HepG2 (cell line): Measurements from ENCODE around the gene SEMA3G. TPM values are rescaled to one million over a fixed set of nuclear protein-coding genes. Genes with fewer than 3 reads are reported as not detected.

Source experiments
- ATAD3A ChIP-seq: sonication (generic); formaldehyde crosslinking; IDR thresholded peaks from 2 replicates; pipeline ENCODE4 v1.4.0; 2020; ENCODE audit warnings: missing genetic modification reagents
- ATF7-NPFF ChIP-seq: sonication (generic); formaldehyde crosslinking; IDR thresholded peaks from 2 replicates; pipeline ENCODE4 v1.8.1; 2023; ENCODE audit warnings: mild to moderate bottlenecking, low read depth, missing genetic modification reagents, moderate library complexity
- CAMTA2 ChIP-seq: sonication (generic); formaldehyde crosslinking; IDR thresholded peaks from 2 replicates; pipeline ENCODE4 v1.4.0; 2020; ENCODE audit warnings: mild to moderate bottlenecking, missing genetic modification reagents, borderline replicate concordance
- CHD4 ChIP-seq: fragments of 200-600 bp; sonication (generic); IDR thresholded peaks from 2 replicates; pipeline ENCODE4 v1.7.0; 2017; ENCODE audit warnings: mild to moderate bottlenecking, low read length, borderline replicate concordance
- KMT2A ChIP-seq: sonication (generic); formaldehyde crosslinking; IDR thresholded peaks from 2 replicates; pipeline ENCODE4 v1.4.0; 2020; ENCODE audit warnings: missing genetic modification reagents
- MEF2D ChIP-seq: sonication (generic); formaldehyde crosslinking; IDR thresholded peaks from 2 replicates; pipeline ENCODE4 v1.5.1; 2020; ENCODE audit warnings: mild to moderate bottlenecking, missing genetic modification reagents
- MLLT10 ChIP-seq: sonication (generic); formaldehyde crosslinking; IDR thresholded peaks from 2 replicates; pipeline ENCODE4 v1.4.0; 2020; ENCODE audit warnings: missing genetic modification reagents
- MTA1 ChIP-seq: sonication (generic); formaldehyde crosslinking; IDR thresholded peaks from 2 replicates; pipeline ENCODE4 v1.4.0; 2020; ENCODE audit warnings: missing genetic modification reagents, mild to moderate bottlenecking, borderline replicate concordance
- NCOA2 ChIP-seq: sonication (generic); formaldehyde crosslinking; IDR thresholded peaks from 2 replicates; pipeline ENCODE4 v1.8.0; 2022; ENCODE audit warnings: inconsistent platforms
- PAF1 ChIP-seq: IDR thresholded peaks from 2 replicates; pipeline ENCODE4 v1.6.1; 2016; ENCODE audit warnings: missing genetic modification reagents, missing compliant biosample characterization
- SMYD3 ChIP-seq: sonication (generic); formaldehyde crosslinking; IDR thresholded peaks from 2 replicates; pipeline ENCODE4 v1.8.1; 2023; ENCODE audit warnings: mild to moderate bottlenecking, missing genetic modification reagents
- SP140L ChIP-seq: sonication (generic); formaldehyde crosslinking; IDR thresholded peaks from 2 replicates; pipeline ENCODE4 v1.4.0; 2020; ENCODE audit warnings: missing genetic modification reagents, borderline replicate concordance
- SP5 ChIP-seq: IDR thresholded peaks from 2 replicates; pipeline ENCODE4 v1.6.1; 2016; ENCODE audit warnings: low read depth, borderline replicate concordance
- SPEN ChIP-seq: sonication (generic); formaldehyde crosslinking; IDR thresholded peaks from 2 replicates; pipeline ENCODE4 v1.5.1; 2020; ENCODE audit warnings: low read depth, mild to moderate bottlenecking, missing genetic modification reagents
- TCF12 ChIP-seq, 2 experiments: fragments of 450-650 bp in 1 of 2; sonication (generic) in 1 of 2; formaldehyde crosslinking in 1 of 2; IDR thresholded peaks; 2 replicates each; pipeline versions ENCODE4 v1.6.1 to v1.8.0; 2017 to 2022; ENCODE audit warnings: antibody characterized with exemption in 1 of 2, mild to moderate bottlenecking in 1 of 2, missing genetic modification reagents in 1 of 2, moderate library complexity in 1 of 2
- TEAD3 ChIP-seq: optimal IDR thresholded peaks from 2 replicates; pipeline ENCODE3; 2016; ENCODE audit warnings: borderline replicate concordance
- XRCC5 ChIP-seq: fragments of 200-400 bp; formaldehyde crosslinking; optimal IDR thresholded peaks from 2 replicates; pipeline ENCODE3; 2017; ENCODE audit warnings: mild to moderate bottlenecking, low read length
- ZNF138 ChIP-seq: sonication (generic); formaldehyde crosslinking; IDR thresholded peaks from 2 replicates; pipeline ENCODE4 v1.5.0; 2020; ENCODE audit warnings: mild to moderate bottlenecking, low read depth, missing genetic modification reagents
- ZNF274 ChIP-seq: sonication (generic); formaldehyde crosslinking; IDR thresholded peaks from 2 replicates; pipeline ENCODE4 v1.5.1; 2020; ENCODE audit warnings: mild to moderate bottlenecking, missing genetic modification reagents
- ZNF709 ChIP-seq: sonication (generic); formaldehyde crosslinking; IDR thresholded peaks from 2 replicates; pipeline ENCODE4 v1.5.0; 2020; ENCODE audit warnings: mild to moderate bottlenecking, missing genetic modification reagents
- ZNF776 ChIP-seq: sonication (generic); formaldehyde crosslinking; IDR thresholded peaks from 2 replicates; pipeline ENCODE4 v1.4.0; 2020; ENCODE audit warnings: mild to moderate bottlenecking, missing genetic modification reagents
- ZNF777 ChIP-seq: sonication (generic); formaldehyde crosslinking; IDR thresholded peaks from 2 replicates; pipeline ENCODE4 v1.4.0; 2020; ENCODE audit warnings: missing genetic modification reagents
- ZNF83 ChIP-seq: sonication (generic); formaldehyde crosslinking; IDR thresholded peaks from 2 replicates; pipeline ENCODE4 v1.4.0; 2020; ENCODE audit warnings: missing genetic modification reagents, mild to moderate bottlenecking, borderline replicate concordance
- polyA plus RNA-seq, 8 experiments: library from polyadenylated mRNA; depleted of rRNA in 3 of 8; stranded (reverse) in 7 of 8; unstranded in 1 of 8; fragments of >200 nt; fragmentation: Illumina TruSeq in 4 of 8; extraction: Trizol in 4 of 8; gene quantifications; 2 replicates each; pipeline versions ENCODE4 v1.2.1 to v1.2.3, GENCODE V29; 2011 to 2016; ENCODE audit warnings: low read depth in 4 of 8, missing spikeins in 1 of 8, mixed read lengths in 1 of 8; ENCODE audit not compliant: insufficient read depth in 1 of 8
- total RNA-seq, 5 experiments: library from RNA; depleted of rRNA; stranded (reverse); fragments of >200 nt; fragmentation: Illumina TruSeq; extraction: Trizol; gene quantifications; 2 replicates each; pipeline ENCODE4 v1.2.3, GENCODE V29; 2016; ENCODE audit warnings: low read depth in 1 of 5
- TF ChIP-seq, protein P1 (sequence below), 2 experiments: fragments of 450-650 bp in 1 of 2; sonication (generic) in 1 of 2; formaldehyde crosslinking in 1 of 2; IDR thresholded peaks; 2 replicates each; pipeline versions ENCODE4 v1.6.1 to v1.8.0; 2016 to 2022; ENCODE audit warnings: antibody characterized with exemption in 1 of 2, mild to moderate bottlenecking in 1 of 2, missing genetic modification reagents in 1 of 2

The SEMA3G gene
- total and polyA plus RNA-seq, 2 of the 13 experiments (the other 11 are each of a cell fraction or from before 2014, with no cell fraction given): 6.1 to 8.3 TPM

DNA sequence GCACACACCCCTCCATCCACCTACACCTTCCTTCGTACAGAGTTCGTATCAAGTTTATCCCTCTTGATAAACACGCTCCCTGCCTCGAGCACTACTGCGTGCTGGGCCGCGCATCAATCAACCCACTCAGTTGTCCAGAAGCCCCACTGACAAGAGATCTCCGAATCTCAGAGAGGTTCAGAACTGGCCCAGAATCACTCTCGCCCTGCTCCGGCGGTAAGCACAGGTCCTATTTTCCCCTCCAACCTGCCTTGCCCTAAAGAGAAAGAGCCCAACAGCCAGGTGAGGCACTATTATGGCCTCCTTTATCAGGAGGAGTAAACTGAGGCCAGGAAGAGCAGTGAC lies 10.0 kb upstream of the SEMA3G start (continued):
- TF ChIP-seq ATF7-NPFF (CRISPR knock-in tag) (peak; percentile 14; the same call in 1 of the 2 replicates), PAF1 (CRISPR knock-in tag) (no peak), ATAD3A (CRISPR knock-in tag) (no peak), CAMTA2 (CRISPR knock-in tag) (no peak), KMT2A (CRISPR knock-in tag) (no peak), SP5 (CRISPR knock-in tag) (no peak), SPEN (CRISPR knock-in tag) (0 out of 2 replicates have a peak, but pooled peaks have one; percentile 9), MTA1 (CRISPR knock-in tag) (no peak), ZNF776 (CRISPR knock-in tag) (0 out of 2 replicates have a peak, but pooled peaks have one; percentile 1), NCOA2 (no peak), MEF2D (CRISPR knock-in tag) (no peak), XRCC5 (no peak), TEAD3 (CRISPR knock-in tag) (peak; percentile 2), MLLT10 (CRISPR knock-in tag) (no peak), TCF12 (IDR thresholded peaks at IDR 0.05) (no peak), TCF12 (CRISPR knock-in tag; IDR thresholded peaks at IDR 0.05) (no peak), SP140L (CRISPR knock-in tag) (no peak), ZNF709 (CRISPR knock-in tag) (no peak), ZNF274 (CRISPR knock-in tag) (no peak), SMYD3 (CRISPR knock-in tag) (no peak), CHD4 (0 out of 2 replicates have a peak, but pooled peaks have one; percentile 40), ZNF777 (no peak), ZNF138 (CRISPR knock-in tag) (no peak), ZNF83 (CRISPR knock-in tag) (no peak)
- TF ChIP-seq, protein P1, sequence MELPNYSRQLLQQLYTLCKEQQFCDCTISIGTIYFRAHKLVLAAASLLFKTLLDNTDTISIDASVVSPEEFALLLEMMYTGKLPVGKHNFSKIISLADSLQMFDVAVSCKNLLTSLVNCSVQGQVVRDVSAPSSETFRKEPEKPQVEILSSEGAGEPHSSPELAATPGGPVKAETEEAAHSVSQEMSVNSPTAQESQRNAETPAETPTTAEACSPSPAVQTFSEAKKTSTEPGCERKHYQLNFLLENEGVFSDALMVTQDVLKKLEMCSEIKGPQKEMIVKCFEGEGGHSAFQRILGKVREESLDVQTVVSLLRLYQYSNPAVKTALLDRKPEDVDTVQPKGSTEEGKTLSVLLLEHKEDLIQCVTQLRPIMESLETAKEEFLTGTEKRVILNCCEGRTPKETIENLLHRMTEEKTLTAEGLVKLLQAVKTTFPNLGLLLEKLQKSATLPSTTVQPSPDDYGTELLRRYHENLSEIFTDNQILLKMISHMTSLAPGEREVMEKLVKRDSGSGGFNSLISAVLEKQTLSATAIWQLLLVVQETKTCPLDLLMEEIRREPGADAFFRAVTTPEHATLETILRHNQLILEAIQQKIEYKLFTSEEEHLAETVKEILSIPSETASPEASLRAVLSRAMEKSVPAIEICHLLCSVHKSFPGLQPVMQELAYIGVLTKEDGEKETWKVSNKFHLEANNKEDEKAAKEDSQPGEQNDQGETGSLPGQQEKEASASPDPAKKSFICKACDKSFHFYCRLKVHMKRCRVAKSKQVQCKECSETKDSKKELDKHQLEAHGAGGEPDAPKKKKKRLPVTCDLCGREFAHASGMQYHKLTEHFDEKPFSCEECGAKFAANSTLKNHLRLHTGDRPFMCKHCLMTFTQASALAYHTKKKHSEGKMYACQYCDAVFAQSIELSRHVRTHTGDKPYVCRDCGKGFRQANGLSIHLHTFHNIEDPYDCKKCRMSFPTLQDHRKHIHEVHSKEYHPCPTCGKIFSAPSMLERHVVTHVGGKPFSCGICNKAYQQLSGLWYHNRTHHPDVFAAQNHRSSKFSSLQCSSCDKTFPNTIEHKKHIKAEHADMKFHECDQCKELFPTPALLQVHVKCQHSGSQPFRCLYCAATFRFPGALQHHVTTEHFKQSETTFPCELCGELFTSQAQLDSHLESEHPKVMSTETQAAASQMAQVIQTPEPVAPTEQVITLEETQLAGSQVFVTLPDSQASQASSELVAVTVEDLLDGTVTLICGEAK (IDR thresholded peaks at IDR 0.05): no peak
- TF ChIP-seq, protein P1 (CRISPR knock-in tag; IDR thresholded peaks at IDR 0.05): no peak
